H9 (cell line): ENCODE measurements around the gene CACNA1D. TPM values are rescaled to one million over a fixed set of nuclear protein-coding genes. Genes with fewer than 3 reads are reported as not detected.

ENCODE experiments used
- DNase-seq: peaks from one replicate; pipeline ENCODE4 v3.0.0-alpha.2; 2017
- H2AFZ ChIP-seq: one replicate; pipeline ENCODE4 v1.6.1; 2013; ENCODE audit warnings: mild to moderate bottlenecking, low read length, control low read depth, moderate library complexity
- H2AK5ac ChIP-seq: 2 replicates; pipeline ENCODE4 v1.6.1; 2013; ENCODE audit warnings: low read length, control low read depth, mixed read lengths; ENCODE audit not compliant: insufficient read length
- H2BK120ac ChIP-seq: one replicate; pipeline ENCODE4 v1.6.1; 2013; ENCODE audit warnings: low read depth, mild to moderate bottlenecking, low read length, control low read depth, inconsistent platforms; ENCODE audit not compliant: poor library complexity, severe bottlenecking
- H2BK12ac ChIP-seq: 2 replicates; pipeline ENCODE4 v1.6.1; 2013; ENCODE audit warnings: low read length, control low read depth, mixed read lengths, low read depth; ENCODE audit not compliant: insufficient read length
- H2BK15ac ChIP-seq: 2 replicates; pipeline ENCODE4 v1.6.1; 2013; ENCODE audit warnings: low read depth, low read length, control low read depth
- H2BK20ac ChIP-seq: one replicate; pipeline ENCODE4 v1.6.1; 2013; ENCODE audit warnings: low read depth, mild to moderate bottlenecking, low read length, control low read depth, inconsistent platforms; ENCODE audit not compliant: poor library complexity, severe bottlenecking
- H2BK5ac ChIP-seq: 2 replicates; pipeline ENCODE4 v1.6.1; 2013; ENCODE audit warnings: low read length, control low read depth, mixed read lengths; ENCODE audit not compliant: insufficient read length
- H3K14ac ChIP-seq: 2 replicates; pipeline ENCODE4 v1.6.1; 2013; ENCODE audit warnings: low read length, control low read depth; ENCODE audit not compliant: insufficient read depth
- H3K18ac ChIP-seq: 2 replicates; pipeline ENCODE4 v1.6.1; 2013; ENCODE audit warnings: low read depth, mild to moderate bottlenecking, mixed read lengths, low read length, control low read depth; ENCODE audit not compliant: insufficient read length
- H3K23ac ChIP-seq: 2 replicates; pipeline ENCODE4 v1.6.1; 2013; ENCODE audit warnings: low read length, control low read depth, mixed read lengths, low read depth; ENCODE audit not compliant: insufficient read length
- H3K23me2 ChIP-seq: 2 replicates; pipeline ENCODE4 v1.6.1; 2013; ENCODE audit warnings: low read depth, mild to moderate bottlenecking, mixed read lengths, low read length, control low read depth; ENCODE audit not compliant: insufficient read length, poor library complexity, severe bottlenecking
- H3K27ac ChIP-seq: 2 replicates; pipeline ENCODE4 v1.5.1; 2013; ENCODE audit warnings: low read length, control low read depth, mixed read lengths, low read depth; ENCODE audit not compliant: insufficient read length
- H3K27me3 ChIP-seq: 2 replicates; pipeline ENCODE4 v1.6.1; 2013; ENCODE audit warnings: low read length, control low read depth, inconsistent platforms; ENCODE audit not compliant: insufficient read depth
- H3K4ac ChIP-seq: 2 replicates; pipeline ENCODE4 v1.6.1; 2013; ENCODE audit warnings: low read depth, mild to moderate bottlenecking, control low read depth, inconsistent platforms, low read length, moderate library complexity
- H3K4me1 ChIP-seq: 2 replicates; pipeline ENCODE4 v1.6.1; 2013; ENCODE audit warnings: low read length, control low read depth, inconsistent platforms; ENCODE audit not compliant: insufficient read depth
- H3K4me2 ChIP-seq: 2 replicates; pipeline ENCODE4 v1.6.1; 2013; ENCODE audit warnings: low read length, control low read depth, mixed read lengths; ENCODE audit not compliant: insufficient read length, insufficient read depth
- H3K56ac ChIP-seq: 2 replicates; pipeline ENCODE4 v1.6.1; 2013; ENCODE audit warnings: low read depth, mild to moderate bottlenecking, mixed read lengths, low read length, control low read depth; ENCODE audit not compliant: insufficient read length
- H3K79me1 ChIP-seq: 2 replicates; pipeline ENCODE4 v1.6.1; 2013; ENCODE audit warnings: low read depth, mild to moderate bottlenecking, moderate library complexity, low read length, control low read depth, inconsistent platforms; ENCODE audit not compliant: insufficient read depth, poor library complexity, severe bottlenecking
- H3K79me2 ChIP-seq: 2 replicates; pipeline ENCODE4 v1.6.1; 2013; ENCODE audit warnings: low read length, control low read depth, inconsistent platforms; ENCODE audit not compliant: insufficient read depth
- H3K9ac ChIP-seq: 2 replicates; pipeline ENCODE4 v1.6.1; 2013; ENCODE audit warnings: low read length, control low read depth, mixed read lengths; ENCODE audit not compliant: insufficient read length; ENCODE audit errors: extremely low read depth
- H3K9me3 ChIP-seq: one replicate; pipeline ENCODE4 v1.6.1; 2013; ENCODE audit warnings: low read depth, low read length, inconsistent platforms; ENCODE audit not compliant: control insufficient read depth
- H3T11ph ChIP-seq: one replicate; pipeline ENCODE4 v1.6.1; 2013; ENCODE audit warnings: mild to moderate bottlenecking, low read length, control low read depth, inconsistent platforms
- H4K20me1 ChIP-seq: one replicate; pipeline ENCODE4 v1.6.1; 2013; ENCODE audit not compliant: control insufficient read depth, insufficient read length, insufficient read depth
- H4K5ac ChIP-seq: 2 replicates; pipeline ENCODE4 v1.6.1; 2013; ENCODE audit warnings: low read depth, mild to moderate bottlenecking, mixed read lengths, low read length, control low read depth; ENCODE audit not compliant: insufficient read length
- H4K8ac ChIP-seq: replicated peaks from 2 replicates; pipeline ENCODE4 v1.6.1; 2013; ENCODE audit warnings: low read length, control low read depth, mixed read lengths, low read depth; ENCODE audit not compliant: insufficient read length
- H4K91ac ChIP-seq: 2 replicates; pipeline ENCODE4 v1.6.1; 2013; ENCODE audit warnings: low read depth, mild to moderate bottlenecking, moderate library complexity, mixed read lengths, low read length, control low read depth; ENCODE audit not compliant: insufficient read length
- H3K27ac Mint-ChIP-seq, 3 experiments: 2 replicates in 2 of 3; 3 replicates in 1 of 3; pipeline ENCODE4 v1.8.0; 2020 to 2021; ENCODE audit warnings: mixed read lengths in 3 of 3, mild to moderate bottlenecking in 1 of 3, moderate library complexity in 1 of 3
- H3K27me3 Mint-ChIP-seq: 2 replicates; pipeline ENCODE4 v1.8.0; 2021; ENCODE audit warnings: low read depth, mild to moderate bottlenecking, moderate library complexity, mixed read lengths
- H3K36me3 Mint-ChIP-seq, 3 experiments: 2 replicates in 2 of 3; 3 replicates in 1 of 3; pipeline ENCODE4 v1.8.0; 2020 to 2021; ENCODE audit warnings: low read depth in 3 of 3, mixed read lengths in 3 of 3; ENCODE audit not compliant: insufficient read depth in 1 of 3
- H3K4me1 Mint-ChIP-seq, 2 experiments: 2 replicates each; pipeline ENCODE4 v1.8.0; 2020; ENCODE audit warnings: mixed read lengths in 2 of 2
- H3K4me3 Mint-ChIP-seq, 2 experiments: 2 replicates in 1 of 2; 3 replicates in 1 of 2; pipeline ENCODE4 v1.8.0; 2020 to 2021; ENCODE audit warnings: mild to moderate bottlenecking in 2 of 2, mixed read lengths in 2 of 2, moderate library complexity in 1 of 2
- H3K9me3 Mint-ChIP-seq, 2 experiments: 2 replicates in 1 of 2; 3 replicates in 1 of 2; pipeline ENCODE4 v1.8.0; 2020; ENCODE audit warnings: mild to moderate bottlenecking in 2 of 2, mixed read lengths in 2 of 2, moderate library complexity in 1 of 2
- WGBS: extraction: QIAGEN DNeasy Blood & Tissue Kit; methylation state at CpG from one replicate; pipeline ENCODE4 v1.1.7; 2013; ENCODE audit warnings: missing lambda C conversion rate, low lambda C conversion rate, mixed read lengths; ENCODE audit not compliant: insufficient read length; ENCODE audit errors: extremely low coverage; 5-methylcytosine and 5-hydroxymethylcytosine counted together
- total RNA-seq: library from RNA; stranded (reverse); gene quantifications from 2 replicates; pipeline ENCODE4 v1.2.1, GENCODE V29; 2021
- TF ChIP-seq, protein P1 (sequence below): fragments of 200-600 bp; sonication (generic); conservative IDR thresholded peaks from 3 replicates; pipeline ENCODE4 v1.8.0; 2021; ENCODE audit warnings: antibody characterized with exemption, mild to moderate bottlenecking

Gene CACNA1D
- total RNA-seq, 1 experiment from 2014 or later, result 3.5 TPM

DNA sequence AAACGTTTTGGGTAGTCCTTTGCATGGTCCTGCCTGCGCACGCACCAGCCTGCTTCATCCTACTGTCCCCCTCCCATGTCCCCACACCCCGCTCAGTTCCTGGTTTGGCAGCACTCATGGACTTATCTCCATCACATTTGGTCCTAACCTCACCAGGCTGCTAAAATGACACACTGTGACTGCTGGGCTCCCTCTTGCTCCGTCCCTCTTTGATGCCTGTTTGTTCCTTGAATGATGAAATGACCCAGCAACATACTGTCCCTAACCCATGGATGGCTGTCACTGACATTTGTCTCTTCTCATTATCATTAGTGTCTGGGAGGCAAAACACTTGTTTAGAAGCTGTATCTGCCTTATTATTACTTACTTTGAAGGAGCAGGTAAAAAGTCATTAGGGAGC is 271.3 kb downstream of the CACNA1D start:
- no peaks in the 10 kb centered on the region for H3K9me3 Mint-ChIP-seq

More for the DNA sequence above, 271.3 kb downstream of the CACNA1D start:
- no peak overlapping the region for H2BK20ac ChIP-seq
- no peak overlapping the region for H2BK15ac ChIP-seq
- H2BK120ac ChIP-seq, result no peak overlapping the region
- H3K79me1 ChIP-seq, result no peaks in the 10 kb centered on the region
- no CpG with 5 or more reads among the region's 5 CpGs for WGBS
- no peaks in the 10 kb centered on the region for H3K27me3 ChIP-seq
- H3K14ac ChIP-seq, result no peak overlapping the region
- no peaks in the 10 kb centered on the region for H3K9me3 ChIP-seq
- no peak overlapping the region for H4K5ac ChIP-seq
- H3K9ac ChIP-seq, result no peak overlapping the region
- H3K4me2 ChIP-seq, result no peak overlapping the region
- H3K27ac ChIP-seq, result no peak overlapping the region
- H3K4me1 ChIP-seq, result peaks cover 2% of the 10 kb centered on the region; the same call in 1 of the 2 replicates
- TF ChIP-seq, protein P1, sequence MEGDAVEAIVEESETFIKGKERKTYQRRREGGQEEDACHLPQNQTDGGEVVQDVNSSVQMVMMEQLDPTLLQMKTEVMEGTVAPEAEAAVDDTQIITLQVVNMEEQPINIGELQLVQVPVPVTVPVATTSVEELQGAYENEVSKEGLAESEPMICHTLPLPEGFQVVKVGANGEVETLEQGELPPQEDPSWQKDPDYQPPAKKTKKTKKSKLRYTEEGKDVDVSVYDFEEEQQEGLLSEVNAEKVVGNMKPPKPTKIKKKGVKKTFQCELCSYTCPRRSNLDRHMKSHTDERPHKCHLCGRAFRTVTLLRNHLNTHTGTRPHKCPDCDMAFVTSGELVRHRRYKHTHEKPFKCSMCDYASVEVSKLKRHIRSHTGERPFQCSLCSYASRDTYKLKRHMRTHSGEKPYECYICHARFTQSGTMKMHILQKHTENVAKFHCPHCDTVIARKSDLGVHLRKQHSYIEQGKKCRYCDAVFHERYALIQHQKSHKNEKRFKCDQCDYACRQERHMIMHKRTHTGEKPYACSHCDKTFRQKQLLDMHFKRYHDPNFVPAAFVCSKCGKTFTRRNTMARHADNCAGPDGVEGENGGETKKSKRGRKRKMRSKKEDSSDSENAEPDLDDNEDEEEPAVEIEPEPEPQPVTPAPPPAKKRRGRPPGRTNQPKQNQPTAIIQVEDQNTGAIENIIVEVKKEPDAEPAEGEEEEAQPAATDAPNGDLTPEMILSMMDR, result no peak
- no peak overlapping the region for H4K91ac ChIP-seq
- no peak overlapping the region for H2AFZ ChIP-seq
- no peak overlapping the region for H3K27ac Mint-ChIP-seq
- no peaks in the 10 kb centered on the region for H3K27me3 Mint-ChIP-seq
- no peak overlapping the region for H4K8ac ChIP-seq
- no peaks in the 10 kb centered on the region for H3K36me3 Mint-ChIP-seq
- no peak overlapping the region for H3K23ac ChIP-seq
- H2BK12ac ChIP-seq, result no peak overlapping the region
- peaks cover 17 to 21% of the 10 kb centered on the region in 2 experiments for H3K4me1 Mint-ChIP-seq
- H3K79me2 ChIP-seq, result no peaks in the 10 kb centered on the region
- H2BK5ac ChIP-seq, result no peak overlapping the region
- no peak for DNase-seq
- H3K4me3 Mint-ChIP-seq, result no peak overlapping the region
- no peak overlapping the region for H3K4ac ChIP-seq
- H3T11ph ChIP-seq, result no peak overlapping the region
- H3K18ac ChIP-seq, result peak overlapping the region; percentile 44
- no peaks in the 10 kb centered on the region for H4K20me1 ChIP-seq
- H3K56ac ChIP-seq, result no peak overlapping the region
- no peaks in the 10 kb centered on the region for H3K23me2 ChIP-seq
- no peak overlapping the region for H2AK5ac ChIP-seq
